Measurements from ENCODE around the gene ARNT2. TPM values are rescaled to one million over a fixed set of nuclear protein-coding genes. Genes with fewer than 3 reads are reported as not detected.

Gene ARNT2
- total RNA-seq, 1 donor, result 20.7 TPM

DNA sequence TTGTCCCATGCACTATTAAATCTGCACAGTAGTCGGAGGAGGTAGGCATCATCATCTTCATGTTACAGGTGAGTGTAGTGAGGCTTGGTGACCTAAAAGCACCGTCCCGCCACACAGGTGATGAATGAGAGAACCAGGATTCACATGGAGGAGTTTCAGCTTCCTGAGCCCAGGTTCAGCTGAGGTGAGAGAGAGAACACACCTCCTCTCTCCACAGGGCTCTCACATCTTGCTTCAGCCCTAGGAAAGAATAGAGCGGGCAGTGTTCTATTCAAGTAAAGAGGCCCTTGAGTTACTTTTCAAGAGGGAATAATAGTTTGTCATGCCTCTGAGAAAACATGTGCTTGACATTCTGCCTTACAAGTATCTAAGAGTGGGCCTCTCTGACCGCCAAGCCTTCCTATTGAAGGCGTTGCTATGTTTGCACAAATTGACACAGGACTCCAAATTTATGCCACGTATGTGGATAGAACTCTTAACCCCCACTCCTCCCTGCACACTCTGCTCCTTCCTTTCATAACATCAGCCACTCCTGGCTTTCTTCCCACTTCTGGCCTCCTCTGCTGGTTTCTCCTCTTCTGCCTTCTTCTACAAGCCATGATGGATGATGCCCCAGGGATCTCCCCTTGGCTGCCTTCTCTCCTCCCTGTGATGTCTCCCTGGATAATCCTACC lies 152.6 kb downstream of the ARNT2 start:
- TF ChIP-seq, protein P1, sequence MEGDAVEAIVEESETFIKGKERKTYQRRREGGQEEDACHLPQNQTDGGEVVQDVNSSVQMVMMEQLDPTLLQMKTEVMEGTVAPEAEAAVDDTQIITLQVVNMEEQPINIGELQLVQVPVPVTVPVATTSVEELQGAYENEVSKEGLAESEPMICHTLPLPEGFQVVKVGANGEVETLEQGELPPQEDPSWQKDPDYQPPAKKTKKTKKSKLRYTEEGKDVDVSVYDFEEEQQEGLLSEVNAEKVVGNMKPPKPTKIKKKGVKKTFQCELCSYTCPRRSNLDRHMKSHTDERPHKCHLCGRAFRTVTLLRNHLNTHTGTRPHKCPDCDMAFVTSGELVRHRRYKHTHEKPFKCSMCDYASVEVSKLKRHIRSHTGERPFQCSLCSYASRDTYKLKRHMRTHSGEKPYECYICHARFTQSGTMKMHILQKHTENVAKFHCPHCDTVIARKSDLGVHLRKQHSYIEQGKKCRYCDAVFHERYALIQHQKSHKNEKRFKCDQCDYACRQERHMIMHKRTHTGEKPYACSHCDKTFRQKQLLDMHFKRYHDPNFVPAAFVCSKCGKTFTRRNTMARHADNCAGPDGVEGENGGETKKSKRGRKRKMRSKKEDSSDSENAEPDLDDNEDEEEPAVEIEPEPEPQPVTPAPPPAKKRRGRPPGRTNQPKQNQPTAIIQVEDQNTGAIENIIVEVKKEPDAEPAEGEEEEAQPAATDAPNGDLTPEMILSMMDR (IDR thresholded peaks at IDR 0.05; ENCODE audit: insufficient read depth, low read depth, low read length), result no peak
- peak; percentile 50 for DNase-seq (ENCODE audit: low read depth)
- H3K4me3 ChIP-seq (ENCODE audit: low read depth, low read length), result no peak overlapping the region

DNA sequence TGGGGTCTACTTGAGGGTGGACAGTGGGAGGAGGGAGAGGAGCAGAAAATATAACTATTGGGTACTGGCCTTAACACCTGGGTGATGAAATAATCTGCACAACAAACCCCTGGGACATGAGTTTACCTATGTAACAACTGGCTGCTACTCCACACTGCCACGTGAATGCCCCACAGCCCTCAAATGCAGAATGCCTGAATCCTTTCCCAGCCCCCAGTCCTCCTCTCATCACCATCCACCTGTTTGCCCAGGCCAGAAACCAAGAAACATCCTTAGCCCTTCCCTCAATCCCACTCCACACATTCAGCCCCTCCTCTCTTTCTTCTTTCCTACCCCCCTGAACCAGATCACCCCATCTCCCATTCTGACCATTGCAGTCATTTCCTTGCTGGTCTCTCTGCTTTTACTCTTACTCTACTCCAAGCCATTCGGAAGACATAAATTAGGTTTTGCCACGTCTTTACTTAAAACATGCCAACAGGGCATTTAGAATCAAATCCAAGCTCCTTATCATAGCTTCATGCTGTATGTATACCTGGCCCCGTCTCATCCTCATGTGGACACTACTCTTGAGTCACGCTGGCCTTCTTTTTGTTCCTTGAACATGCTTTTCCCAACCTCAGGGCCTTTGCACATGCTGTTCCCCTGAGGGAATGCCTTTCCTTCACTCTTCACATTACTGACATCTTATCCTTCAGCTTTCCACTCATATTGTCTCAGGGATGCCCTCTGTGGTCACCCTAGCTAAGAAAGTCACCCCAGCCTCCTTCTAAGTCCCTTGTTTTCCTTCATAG lies 153.5 kb downstream of the ARNT2 start:
- H3K4me3 ChIP-seq (ENCODE audit: low read depth, low read length), result no peak overlapping the region
- TF ChIP-seq, protein P1 (IDR thresholded peaks at IDR 0.05; ENCODE audit: insufficient read depth, low read depth, low read length), result no peak
- DNase-seq (ENCODE audit: low read depth), result no peak

DNA sequence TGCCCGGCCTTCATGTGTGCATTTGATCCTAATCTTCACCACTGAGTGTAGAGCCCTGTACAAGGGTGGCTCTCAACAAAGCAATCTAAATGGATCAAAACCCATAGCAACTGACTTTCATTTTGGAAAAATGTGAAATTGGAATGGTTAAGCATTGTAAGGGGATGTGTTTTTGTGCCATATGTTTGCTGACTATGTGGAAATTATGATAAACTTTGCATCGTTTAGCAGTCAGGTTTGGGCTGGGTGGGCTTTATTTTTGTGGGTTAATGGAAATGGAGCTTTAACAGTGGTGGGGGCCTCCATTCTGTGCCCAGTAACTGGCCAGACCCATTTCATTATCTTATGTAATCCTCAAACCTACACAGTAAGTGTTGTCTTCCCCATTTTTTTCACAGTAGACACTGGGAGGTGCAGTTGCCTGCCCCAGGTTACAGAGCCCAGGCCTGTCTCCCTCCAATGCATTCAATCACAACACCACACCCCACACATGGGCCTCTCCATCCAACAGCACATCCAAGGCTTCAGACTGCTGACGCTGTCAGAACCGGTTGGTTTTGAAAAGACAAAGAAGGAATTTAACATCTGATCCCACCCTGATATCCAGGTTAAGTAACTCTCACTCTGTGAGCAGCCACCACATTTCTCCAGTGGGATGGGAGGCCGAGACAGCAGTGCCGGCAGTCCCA lies 154.6 kb downstream of the ARNT2 start:
- TF ChIP-seq, protein P1 (IDR thresholded peaks at IDR 0.05; ENCODE audit: insufficient read depth, low read depth, low read length), result no peak
- no peak for DNase-seq (ENCODE audit: low read depth)
- H3K4me3 ChIP-seq (ENCODE audit: low read depth, low read length), result no peak overlapping the region

DNA sequence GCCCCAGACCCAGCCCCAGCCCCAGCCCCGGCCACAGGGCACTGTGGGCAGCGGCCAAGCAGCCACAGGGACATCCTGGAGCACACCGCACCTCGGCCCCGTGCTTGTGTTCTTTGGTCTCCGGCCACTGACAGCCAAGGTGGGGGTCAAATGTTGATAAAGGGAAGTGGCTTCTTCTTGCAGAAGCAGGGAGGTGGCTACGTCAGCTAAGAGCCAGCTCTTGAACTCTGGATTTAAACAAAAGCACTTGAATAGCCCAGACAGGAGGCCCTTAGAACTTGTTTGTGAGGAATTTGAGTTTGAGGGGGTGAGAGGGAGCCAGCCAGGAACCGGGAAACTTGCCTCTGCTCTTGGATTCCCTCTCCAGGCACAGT lies 155.1 kb downstream of the ARNT2 start:
- DNase-seq (ENCODE audit: low read depth), result no peak
- TF ChIP-seq, protein P1 (IDR thresholded peaks at IDR 0.05; ENCODE audit: insufficient read depth, low read depth, low read length), result no peak

DNA sequence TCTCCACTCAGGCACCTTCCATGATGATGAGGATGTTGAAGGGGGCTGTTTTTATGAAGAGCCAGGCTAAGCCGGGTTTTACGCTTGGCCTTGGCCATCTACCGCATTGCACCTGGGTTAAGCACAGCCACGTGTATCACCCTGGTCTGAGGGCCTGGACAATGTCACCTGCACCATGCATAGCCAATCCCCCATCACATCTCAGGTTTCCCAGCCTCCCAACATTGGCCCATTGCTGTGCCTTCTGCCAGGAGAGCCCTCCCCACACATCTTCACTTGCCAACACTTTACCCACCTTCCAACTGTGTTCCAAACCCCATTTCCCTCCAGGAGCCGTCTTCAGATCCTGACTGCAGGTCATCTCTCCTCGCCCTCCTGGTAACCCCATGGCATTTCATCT lies 155.6 kb downstream of the ARNT2 start:
- H3K4me3 ChIP-seq (ENCODE audit: low read depth, low read length), result no peak overlapping the region
- DNase-seq (ENCODE audit: low read depth), result no peak
- TF ChIP-seq, protein P1 (IDR thresholded peaks at IDR 0.05; ENCODE audit: insufficient read depth, low read depth, low read length), result no peak

More for the DNA sequence above, 155.1 kb downstream of the ARNT2 start:
- no peak overlapping the region for H3K4me3 ChIP-seq (ENCODE audit: low read depth, low read length)

DNA sequence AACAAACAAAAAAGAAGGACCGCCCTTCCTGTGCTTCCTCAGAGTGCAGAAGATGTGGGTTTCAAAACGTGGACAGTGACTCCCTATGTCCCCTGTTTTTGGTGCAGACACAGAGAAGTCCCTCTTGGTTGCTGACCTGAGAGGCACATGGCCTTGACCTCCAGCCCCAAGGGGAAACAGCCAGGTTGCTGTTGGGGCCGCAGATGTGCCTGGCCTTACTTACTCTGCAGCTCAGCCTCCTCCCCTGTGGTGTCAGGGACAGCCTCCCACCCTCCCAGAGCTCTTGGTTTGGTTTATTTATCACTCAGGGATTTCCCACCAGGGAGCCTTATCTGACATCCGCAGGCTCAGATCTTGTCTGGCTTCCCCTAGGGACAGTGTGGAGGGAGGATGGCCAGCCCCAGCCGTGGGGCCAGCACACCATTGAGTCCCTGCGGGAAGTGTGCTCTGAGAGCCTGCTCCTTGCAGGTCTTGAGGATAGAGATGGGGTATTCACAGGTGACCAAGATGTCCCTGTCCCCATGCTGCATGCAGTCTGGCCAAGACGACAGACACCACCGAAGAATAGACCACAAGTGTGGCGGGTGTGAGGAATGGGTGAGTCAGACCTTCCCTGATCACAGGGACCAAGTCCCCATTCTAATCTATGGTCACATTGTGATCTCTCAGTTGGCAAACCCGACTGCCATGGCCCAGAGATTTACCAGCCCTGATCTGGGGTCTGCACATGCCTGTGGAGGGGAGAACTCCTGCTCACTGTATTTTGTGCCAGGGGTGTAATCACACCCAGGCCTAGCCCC lies 156.6 kb downstream of the ARNT2 start:
- TF ChIP-seq, protein P1 (IDR thresholded peaks at IDR 0.05; ENCODE audit: insufficient read depth, low read depth, low read length), result no peak

More for the DNA sequence above, 156.6 kb downstream of the ARNT2 start:
- no peak overlapping the region for H3K4me3 ChIP-seq (ENCODE audit: low read depth, low read length)
- no peak for DNase-seq (ENCODE audit: low read depth)
